ENCODE results near the gene HES1.

The HES1 gene

GRCh38 chr3:194167480-194168282, 31.7 kb downstream of the HES1 start:
- DNase-seq (ENCODE audit: low read depth), result no peak

- no peak for DNase-seq (ENCODE audit: low read depth)
These were observed 33.0 kb downstream of the HES1 start for GRCh38 chr3:194168994-194169393.

DNA sequence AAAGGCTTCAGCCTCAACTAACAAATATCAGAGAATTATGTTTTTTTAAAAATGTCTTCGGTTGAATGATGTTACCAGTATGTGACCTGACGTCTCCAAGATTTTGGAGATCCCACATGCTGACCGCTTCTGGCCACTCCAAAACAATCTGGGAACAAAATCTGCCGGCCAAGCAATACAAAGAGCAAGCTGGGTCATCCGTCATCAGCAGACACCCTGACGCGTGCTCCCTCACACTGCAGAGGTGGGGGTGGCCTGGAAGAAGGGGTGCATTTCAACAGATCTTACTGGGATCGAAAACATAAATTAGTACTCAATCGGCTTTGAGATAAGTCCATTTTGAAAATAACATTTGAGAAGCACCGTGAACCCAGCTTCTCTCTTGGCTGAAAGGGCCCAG, 33.6 kb downstream of the HES1 start:
- no peak for DNase-seq (ENCODE audit: low read depth)

DNA sequence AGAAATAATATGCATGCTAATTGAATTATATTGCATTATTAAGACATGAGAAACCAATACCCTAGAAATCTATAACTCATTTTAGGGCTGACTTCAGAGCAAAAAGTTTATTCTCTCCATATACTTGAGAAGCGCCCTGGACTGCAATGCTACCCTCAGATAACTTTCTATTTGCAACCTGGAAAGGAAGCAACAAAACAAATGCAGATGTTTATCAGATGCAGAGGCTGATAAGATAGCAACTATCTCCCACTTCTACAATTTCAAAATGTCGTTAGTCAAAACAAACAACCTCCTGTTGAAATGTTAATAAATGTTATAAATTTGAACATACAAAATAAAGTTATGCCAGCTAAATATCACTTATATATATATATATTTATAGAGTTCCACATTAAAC, 34.8 kb downstream of the HES1 start:
- DNase-seq (ENCODE audit: low read depth), result no peak

- DNase-seq (ENCODE audit: low read depth), result no peak
These were observed 38.5 kb downstream of the HES1 start for GRCh38 chr3:194174406-194174805.

DNA sequence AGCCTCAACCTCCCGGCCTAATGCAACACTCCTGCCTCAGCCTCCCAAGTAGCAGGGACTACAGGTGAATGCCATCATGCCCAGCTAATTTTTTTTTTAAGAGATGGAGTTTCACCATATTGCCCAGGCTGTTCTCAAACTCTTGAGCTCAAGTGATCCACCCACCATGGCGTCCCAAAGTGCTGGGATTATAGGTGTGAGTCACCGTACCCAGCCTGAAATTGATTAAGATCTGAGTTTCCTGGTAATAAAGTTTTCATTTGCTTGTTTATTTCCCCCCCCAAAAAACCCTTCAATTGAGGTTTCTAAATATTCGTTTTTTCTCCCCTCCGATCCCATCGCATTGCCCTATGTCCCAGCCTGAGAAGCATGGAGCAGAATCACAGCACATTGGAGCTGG, 39.0 kb downstream of the HES1 start:
- DNase-seq (ENCODE audit: low read depth), result no peak

GRCh38 chr3:194176274-194176991, 40.5 kb downstream of the HES1 start:
- no peak for DNase-seq (ENCODE audit: low read depth)

- no peak for DNase-seq (ENCODE audit: low read depth)
These were observed 41.2 kb downstream of the HES1 start for GRCh38 chr3:194177141-194177540.

DNA sequence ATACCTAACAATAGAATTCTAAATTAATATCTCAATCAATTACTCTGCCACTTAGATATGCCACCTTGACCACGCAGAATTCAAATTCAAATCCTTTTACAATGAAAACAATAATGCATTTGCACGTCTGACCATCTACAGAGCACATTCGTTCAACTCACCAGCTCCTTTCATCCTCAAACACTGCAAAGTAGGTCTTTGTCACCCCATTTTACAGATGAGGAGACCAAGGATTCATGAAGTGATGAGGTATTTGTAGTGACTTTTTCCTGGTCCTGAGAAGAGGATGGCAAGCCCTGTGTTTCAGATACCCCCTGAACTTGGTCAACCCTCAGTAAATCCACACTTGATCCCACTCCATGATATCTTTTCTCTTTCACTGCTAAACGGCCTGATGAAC, 42.2 kb downstream of the HES1 start:
- DNase-seq (ENCODE audit: low read depth), result no peak

DNA sequence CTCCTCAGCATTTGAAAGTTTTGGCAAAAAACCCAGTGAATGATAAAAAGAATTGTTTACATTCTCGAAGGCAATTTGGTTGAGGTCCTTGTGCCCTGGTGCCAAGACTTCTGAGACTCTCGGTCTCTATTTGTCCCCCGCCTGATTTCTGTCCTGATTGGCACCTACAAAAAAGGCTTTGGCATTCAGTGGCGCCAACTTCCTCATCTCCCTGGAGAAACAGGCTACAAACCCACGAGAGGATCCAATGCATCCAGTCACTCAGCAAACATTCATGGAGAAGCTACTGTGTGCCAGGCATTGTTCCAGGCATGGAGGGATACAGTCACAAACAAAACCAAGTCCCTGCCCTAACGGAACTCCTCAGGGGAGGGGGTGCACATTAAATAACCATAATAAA, 42.7 kb downstream of the HES1 start:
- no peak for DNase-seq (ENCODE audit: low read depth)

- no peak for DNase-seq (ENCODE audit: low read depth)
These were observed 44.6 kb downstream of the HES1 start for GRCh38 chr3:194180570-194180969.

DNA sequence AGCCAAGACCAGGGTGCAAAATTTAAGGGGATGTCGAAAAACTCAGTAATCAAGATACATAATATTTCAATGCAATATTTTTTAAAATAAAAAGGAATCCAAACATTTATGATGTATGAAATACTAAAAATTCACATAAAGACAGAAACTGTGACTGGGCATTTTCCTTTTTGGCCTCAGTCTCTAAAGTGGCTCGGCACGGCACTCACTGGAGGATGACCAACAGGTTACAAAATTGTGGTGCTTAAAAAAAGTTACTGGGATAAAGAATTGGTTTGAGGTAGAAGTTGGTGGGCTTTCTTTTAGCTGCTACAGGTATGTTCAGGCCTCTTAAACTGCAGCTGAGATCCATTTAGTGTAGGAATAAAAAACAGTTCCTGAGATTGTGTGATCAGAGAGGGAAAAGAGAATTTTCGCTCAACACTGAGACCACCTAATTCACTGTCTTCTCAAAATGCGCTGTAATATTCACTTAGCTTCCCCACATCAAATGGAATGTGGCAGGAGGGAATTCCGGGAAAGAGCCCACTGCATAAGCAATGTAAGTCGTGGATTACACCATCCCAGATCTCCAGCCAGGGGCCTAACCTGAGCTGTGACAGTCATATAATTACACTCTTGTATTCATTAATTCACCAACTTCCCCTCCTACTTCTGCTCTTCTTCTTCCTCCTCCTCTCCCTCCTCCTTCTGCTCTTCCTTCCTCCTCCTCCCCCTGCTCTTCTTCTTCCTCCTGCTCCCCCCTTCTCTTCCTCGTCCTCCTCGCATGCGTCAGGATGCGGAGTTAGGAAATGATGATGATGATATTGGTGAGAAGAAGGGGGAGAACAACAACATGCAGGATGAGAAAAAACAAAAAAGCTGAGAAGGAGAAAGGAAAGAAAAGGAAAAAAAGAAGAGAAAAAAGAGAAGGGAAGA, 45.9 kb downstream of the HES1 start:
- no peak for DNase-seq (ENCODE audit: low read depth)

DNA sequence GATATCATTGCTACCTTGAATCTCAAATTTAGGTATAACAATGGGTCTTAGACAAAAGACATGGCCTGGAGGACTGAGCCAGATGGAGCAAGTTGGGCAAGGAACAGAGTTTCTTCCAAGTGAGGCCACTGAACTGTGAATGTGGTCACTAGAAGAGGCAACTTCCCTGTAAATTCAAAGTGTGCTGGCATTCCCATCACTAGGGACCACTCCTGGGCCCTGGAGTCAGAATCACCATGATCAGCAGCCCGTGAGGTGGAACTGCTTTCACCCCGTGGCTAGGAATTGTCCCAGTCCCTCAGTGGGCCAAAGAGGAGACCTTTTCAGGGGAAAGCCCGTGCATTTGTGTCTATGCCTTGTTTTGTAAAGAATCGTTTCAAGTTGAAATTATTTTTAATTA, 47.3 kb downstream of the HES1 start:
- DNase-seq (ENCODE audit: low read depth), result no peak

GRCh38 chr3:194184265-194184751, 48.4 kb downstream of the HES1 start:
- DNase-seq (ENCODE audit: low read depth), result no peak

GRCh38 chr3:194184801-194185200, 48.9 kb downstream of the HES1 start:
- DNase-seq (ENCODE audit: low read depth), result no peak

DNA sequence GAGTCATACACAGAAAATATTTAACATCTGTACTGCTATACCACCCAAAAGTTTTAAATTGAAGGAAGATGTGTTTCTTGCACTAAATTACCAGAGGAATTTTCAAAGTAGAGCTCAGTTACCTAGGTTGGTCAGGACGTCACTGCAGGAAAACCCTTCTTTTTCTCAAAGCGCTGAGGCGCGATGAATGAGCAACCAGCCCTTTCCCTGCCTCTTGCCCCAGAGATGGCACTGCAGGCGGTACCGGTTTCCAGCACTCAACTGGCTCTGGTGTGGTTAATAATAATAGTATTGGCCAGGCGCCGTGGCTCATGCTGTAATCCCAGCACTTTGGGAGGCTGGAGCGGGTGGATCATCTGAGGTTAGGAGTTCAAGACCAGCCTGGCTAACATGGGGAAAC, 49.3 kb downstream of the HES1 start:
- DNase-seq (ENCODE audit: low read depth), result no peak

DNA sequence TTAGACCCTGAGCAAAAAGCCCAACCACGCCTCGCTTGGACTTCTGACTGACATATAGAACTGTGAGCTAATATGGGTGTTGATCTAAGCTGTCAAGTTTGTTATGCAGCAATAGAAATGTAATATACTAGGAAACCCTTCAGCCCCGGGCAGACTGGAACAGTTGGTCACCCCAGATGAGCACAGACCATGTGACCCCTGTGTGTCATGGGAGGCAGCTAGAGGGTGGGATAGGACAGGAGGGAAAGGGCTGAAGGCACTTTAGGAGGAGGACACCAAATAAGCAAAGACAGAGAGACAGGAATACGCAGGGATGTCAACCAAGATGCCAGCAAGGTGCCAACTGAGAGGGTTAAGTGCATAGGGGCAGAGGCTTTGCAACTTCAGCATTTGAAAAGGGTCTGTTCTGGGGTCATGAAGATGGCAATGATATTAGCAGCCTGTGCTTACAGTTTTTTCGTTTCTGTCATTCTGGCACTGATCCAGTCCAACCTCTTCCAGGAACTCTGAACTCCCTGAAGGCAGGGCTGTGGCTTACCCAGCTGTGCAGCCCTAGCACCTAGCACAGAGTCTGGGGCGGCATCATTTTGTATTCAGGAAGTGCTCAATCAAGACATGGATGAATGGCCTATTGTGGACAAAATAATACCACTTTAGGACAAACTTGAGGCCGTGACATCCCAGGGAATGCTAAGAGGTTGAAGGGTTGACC, 51.4 kb downstream of the HES1 start:
- no peak for DNase-seq (ENCODE audit: low read depth)

Data from stimulated activated CD8-positive, alpha-beta memory T cell treated with anti-CD3 and anti-CD28 coated beads, Interleukin-7, amount 100 ng/mL, for 24 hours (primary cell).